OCI-LY3 (cell line): ENCODE data around the gene CDH8.

Source experiments
- CTCF ChIP-seq: fragments of 200-600, 300-600 bp; sonication (generic); IDR thresholded peaks from 2 replicates; pipeline ENCODE4 v1.5.1; 2014; ENCODE audit warnings: antibody characterized with exemption, low read length, low read depth
- EZH2phosphoT487 ChIP-seq: fragments of 200-600 bp; shearing (Covaris generic); IDR thresholded peaks from 2 replicates; pipeline ENCODE4 v1.6.1; 2018; ENCODE audit warnings: antibody characterized with exemption, mixed run types, low read depth

GRCh38 chr16:61944004-61944403 is 92.2 kb downstream of the CDH8 start:
- TF ChIP-seq CTCF (no peak), EZH2phosphoT487 (no peak)
